ENCODE results near the gene HOXA7.

The HOXA7 gene

DNA sequence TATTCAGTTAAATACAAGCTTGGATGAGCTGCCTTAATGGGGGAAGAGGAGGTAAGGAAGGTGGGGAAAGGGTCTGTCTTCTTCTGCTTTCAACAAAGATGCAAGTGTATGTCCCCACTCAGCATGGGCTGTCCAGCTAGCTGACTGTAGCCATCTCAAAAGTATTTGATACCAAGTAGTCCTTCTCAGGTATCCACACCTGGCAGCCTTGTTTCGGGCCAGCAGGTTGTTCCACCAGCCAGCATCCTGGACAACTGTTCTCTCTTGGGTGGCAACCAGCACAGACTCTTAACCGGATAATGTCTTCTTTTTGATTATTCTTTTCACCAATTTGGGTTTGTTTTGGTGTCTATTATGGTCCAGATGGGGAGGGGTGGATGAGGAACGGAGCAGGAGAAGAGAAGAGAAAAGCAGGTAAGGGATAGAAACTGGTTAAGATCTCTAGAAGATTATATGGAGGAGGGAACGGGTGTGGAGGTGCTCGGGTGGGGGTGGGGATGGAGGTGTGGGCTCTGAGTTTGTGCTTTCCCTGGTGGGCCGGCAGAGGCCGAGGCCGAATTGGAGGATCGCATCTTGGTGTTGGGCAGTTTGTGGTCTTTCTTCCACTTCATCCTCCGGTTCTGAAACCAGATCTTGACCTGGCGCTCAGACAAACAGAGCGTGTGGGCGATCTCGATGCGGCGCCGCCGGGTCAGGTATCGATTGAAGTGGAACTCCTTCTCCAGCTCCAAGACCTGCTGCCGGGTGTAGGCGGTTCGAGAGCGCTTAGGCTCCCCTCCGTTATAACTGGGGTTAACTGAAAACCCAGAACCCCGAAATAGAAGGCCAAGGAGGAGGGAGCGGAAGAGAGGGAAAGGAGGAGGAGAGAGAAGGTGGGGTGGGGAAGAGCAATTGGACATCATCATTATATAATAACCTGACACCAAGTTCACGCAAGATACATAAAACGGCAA, 27.4 kb downstream of the HOXA7 start:
- TF ChIP-seq JUND (IDR thresholded peaks at IDR 0.05; ENCODE audit: low read depth): no peak
- in situ Hi-C loops (cut with HindIII; ENCODE audit: low pct_unique_long_range_greater_than_20kb, low sequenced_read_pairs): no loop called here
- DNase-seq (ENCODE audit: low read depth in 1 of 2, low spot score in 1 of 2): no peak

DNA sequence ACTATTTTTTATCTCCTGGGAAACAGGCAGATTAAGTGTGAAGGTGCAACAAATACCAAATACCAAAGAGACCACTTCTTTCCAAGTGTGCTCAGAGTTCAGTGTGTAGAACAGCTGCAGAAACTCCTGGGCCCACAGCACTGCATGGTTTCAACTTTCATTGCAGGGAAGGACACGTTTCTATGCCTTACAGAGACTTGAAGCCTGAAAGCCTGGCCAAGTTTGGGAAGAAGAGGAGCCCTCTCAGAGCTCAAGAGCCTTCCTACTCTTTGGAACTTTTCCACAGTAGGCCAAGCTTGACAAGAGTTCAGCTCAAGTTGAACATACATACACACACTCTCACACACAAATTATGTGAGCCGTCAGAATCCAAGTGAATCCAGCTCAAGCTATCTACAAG, 28.4 kb downstream of the HOXA7 start:
- no peak for TF ChIP-seq JUND (IDR thresholded peaks at IDR 0.05; ENCODE audit: low read depth)
- in situ Hi-C loops (cut with HindIII; ENCODE audit: low pct_unique_long_range_greater_than_20kb, low sequenced_read_pairs): no loop called here
- no peak for DNase-seq (ENCODE audit: low read depth in 1 of 2, low spot score in 1 of 2)

DNA sequence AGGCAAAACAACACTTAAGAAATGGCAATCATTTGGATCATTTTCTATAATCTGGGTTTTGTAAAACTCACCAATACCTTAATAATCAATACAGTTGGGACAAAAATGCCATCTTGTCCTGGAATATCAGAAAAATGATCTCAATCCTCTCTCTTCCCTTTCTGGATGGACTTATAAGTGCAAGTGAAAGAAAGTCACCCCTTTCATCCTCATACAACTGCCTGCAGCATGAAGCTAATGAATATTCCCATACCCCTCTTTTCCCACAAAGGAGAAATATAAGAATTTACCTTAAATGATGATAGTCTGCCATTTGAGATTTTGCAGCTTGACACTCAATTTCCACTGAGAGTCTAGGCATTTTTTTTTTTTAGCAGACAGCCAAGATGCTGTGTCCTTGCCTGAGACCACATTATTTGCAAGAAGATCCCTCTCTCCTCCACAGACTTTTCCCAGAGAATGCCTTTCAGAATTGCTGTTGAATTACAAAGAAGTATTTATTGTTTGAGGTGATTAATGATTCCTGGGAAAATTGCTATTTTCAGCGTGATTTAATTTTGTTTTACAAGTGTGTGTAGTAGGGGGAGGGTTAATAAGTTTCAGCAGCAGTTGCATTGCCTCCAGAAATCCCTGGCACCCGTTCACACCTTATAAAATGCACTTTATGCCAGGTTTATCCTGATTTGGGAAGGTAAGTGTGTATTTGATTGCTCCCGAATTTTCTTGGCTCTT, 29.7 kb downstream of the HOXA7 start:
- in situ Hi-C loops (cut with HindIII; ENCODE audit: low pct_unique_long_range_greater_than_20kb, low sequenced_read_pairs): no loop called here
- TF ChIP-seq JUND (IDR thresholded peaks at IDR 0.05; ENCODE audit: low read depth): no peak

DNA sequence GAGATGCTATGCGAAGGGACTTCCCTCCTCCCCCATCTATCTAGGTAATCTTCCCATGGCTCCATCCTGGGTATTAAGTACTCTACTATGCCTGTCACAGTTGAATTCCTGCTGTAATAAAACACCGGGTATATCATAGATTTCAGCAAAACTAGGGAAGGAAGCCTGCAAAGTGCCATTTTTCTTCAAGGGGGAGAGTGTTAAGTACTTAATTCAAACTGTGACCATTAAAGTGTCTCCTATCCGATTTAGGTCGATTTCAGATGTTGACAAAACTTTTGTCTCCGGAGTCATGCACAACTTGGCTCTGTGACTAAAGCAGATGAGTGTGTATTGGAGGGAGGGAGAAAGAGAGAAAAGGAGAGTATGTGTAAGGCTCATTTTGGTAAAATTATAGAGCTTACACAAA, 30.5 kb downstream of the HOXA7 start:
- TF ChIP-seq JUND (IDR thresholded peaks at IDR 0.05; ENCODE audit: low read depth): no peak
- DNase-seq (ENCODE audit: low read depth in 1 of 2, low spot score in 1 of 2): no peak
- in situ Hi-C loops (cut with HindIII; ENCODE audit: low pct_unique_long_range_greater_than_20kb, low sequenced_read_pairs): no loop called here

More for the DNA sequence above, 29.7 kb downstream of the HOXA7 start:
- no peak for DNase-seq (ENCODE audit: low read depth in 1 of 2, low spot score in 1 of 2)

DNA sequence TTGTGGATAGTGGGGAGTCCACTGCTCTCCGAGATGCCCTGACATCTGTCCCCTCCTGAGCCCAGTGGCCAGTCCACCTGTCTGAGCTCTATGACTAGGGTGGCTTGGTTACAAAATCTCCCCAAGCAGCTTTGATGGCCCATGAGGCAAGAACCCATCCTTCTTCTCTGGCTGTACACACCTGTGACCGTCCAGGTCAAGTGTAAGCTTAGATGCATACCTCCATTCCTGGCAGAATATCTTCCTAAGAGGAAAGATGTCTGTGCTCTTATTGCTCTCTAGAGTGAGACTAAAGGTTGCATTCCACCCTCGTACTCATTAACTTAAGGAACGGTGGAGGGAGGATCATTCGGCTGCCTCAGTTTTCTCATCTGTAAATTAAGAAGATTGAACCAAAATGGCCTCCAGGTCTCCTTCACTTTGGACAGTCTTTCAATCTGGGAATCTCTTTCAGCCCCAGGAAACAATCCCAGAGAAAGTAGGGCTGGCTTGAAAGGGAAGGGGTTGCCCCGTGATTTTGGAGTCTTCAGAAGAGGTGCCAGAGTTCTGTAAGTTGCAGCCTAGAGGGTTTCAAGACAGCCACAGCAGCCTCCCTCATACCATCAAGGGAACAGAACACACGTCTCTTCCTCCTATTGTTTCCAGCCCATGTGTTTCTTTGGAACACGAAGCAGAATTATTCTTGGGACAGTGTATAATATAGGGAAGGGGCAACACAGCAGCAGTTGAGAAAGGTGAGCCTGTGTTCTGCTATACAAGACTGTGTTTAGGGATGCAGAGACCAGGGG, 31.4 kb downstream of the HOXA7 start:
- in situ Hi-C loops (cut with HindIII; ENCODE audit: low pct_unique_long_range_greater_than_20kb, low sequenced_read_pairs): no loop called here
- no peak for TF ChIP-seq JUND (IDR thresholded peaks at IDR 0.05; ENCODE audit: low read depth)

DNA sequence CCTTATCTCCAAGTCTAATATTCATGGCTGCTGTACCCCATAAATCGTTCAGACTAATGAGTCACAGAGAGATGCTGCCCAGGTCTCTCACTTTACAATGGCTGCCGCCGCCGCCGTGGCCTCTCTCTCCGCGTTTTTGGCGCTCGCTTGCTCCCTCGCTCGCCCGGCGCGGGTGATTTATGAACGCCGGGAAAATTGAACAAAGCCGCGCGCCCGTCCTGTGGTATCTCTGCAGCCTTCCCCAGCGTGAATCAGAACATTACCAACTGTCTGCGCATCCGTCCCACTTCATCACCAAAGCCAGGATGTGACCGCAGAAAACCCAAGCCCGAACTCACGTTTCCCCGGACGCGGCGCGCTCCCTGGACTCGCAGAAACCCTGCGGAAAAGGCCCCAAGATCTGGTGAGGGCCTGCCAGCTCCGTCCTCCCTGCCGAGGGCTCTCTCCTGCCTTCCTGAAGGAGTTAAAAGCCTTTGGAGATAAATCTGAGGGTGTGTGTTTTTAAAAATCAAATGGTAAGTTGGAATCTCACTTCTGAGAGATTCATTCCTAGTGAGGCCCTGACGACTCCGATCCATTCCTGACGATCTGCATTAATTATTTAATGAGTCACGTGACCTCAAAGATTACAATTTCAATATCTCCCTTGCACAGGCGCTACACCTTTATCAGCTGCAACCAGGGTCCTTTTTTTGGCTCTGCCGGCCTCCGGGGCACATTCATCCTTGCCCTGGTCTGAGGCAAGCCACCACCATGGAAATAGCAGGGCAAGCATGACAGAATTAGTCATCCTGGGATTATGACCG, 32.2 kb downstream of the HOXA7 start:
- in situ Hi-C loops (cut with HindIII; ENCODE audit: low pct_unique_long_range_greater_than_20kb, low sequenced_read_pairs): no loop called here
- no peak for DNase-seq (ENCODE audit: low read depth in 1 of 2, low spot score in 1 of 2)
- no peak for TF ChIP-seq JUND (IDR thresholded peaks at IDR 0.05; ENCODE audit: low read depth)

More for the DNA sequence above, 31.4 kb downstream of the HOXA7 start:
- DNase-seq (ENCODE audit: low read depth in 1 of 2, low spot score in 1 of 2): no peak

DNA sequence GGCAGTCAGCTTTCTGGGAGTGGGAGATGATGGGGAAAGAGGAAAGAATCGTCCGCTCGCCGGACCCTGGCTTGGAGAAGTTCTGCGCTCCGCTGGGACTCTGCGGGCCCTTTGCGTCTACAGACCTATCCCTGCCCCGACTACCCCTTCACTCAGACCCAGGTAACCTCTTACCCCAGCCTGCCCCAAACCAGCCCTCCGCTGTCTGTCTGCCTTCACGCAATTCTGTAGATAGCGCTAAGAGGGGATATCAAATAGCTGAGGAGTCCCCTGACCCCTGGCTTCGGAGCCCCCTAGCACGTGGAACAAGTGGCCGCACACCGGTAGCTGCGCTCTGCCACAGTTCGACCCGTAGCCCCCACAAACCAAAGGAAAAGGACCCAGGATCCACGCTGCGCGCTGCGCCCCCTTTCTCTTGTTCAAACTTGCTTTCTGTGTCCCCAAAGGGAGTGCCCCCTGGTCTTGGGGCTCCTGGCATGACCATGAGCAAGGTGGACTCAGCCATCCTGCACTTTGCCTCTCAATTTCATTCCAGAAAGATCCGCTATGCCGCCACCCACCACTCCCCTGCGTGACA, 32.9 kb downstream of the HOXA7 start:
- in situ Hi-C loops (cut with HindIII; ENCODE audit: low pct_unique_long_range_greater_than_20kb, low sequenced_read_pairs): no loop called here
- DNase-seq (ENCODE audit: low read depth in 1 of 2, low spot score in 1 of 2): no peak
- TF ChIP-seq JUND (IDR thresholded peaks at IDR 0.05; ENCODE audit: low read depth): no peak

DNA sequence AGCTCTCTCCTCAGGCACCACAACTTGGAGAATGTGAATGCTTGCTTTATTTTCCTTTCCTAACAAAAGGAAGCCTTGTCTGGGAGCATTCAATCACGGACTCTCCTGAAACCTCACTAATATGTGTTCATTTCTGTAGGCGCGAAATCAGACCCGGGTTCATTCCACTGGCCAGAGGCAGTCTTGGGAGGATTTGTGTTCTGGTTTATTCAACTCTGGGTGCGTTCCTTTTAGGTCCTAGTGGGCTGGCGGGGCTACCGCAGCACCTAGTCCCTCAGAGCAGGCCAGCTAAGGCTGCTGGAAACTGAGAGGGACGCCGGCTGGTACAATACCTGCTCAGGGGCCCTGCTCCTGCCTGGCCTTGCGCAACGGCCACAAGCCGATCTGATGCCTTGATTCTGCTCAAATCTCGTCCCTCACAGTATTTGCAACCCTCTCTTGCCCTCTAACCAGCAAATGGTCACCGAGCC, 33.4 kb downstream of the HOXA7 start:
- TF ChIP-seq JUND (IDR thresholded peaks at IDR 0.05; ENCODE audit: low read depth): no peak
- in situ Hi-C loops (cut with HindIII; ENCODE audit: low pct_unique_long_range_greater_than_20kb, low sequenced_read_pairs): no loop called here
- no peak for DNase-seq (ENCODE audit: low read depth in 1 of 2, low spot score in 1 of 2)

DNA sequence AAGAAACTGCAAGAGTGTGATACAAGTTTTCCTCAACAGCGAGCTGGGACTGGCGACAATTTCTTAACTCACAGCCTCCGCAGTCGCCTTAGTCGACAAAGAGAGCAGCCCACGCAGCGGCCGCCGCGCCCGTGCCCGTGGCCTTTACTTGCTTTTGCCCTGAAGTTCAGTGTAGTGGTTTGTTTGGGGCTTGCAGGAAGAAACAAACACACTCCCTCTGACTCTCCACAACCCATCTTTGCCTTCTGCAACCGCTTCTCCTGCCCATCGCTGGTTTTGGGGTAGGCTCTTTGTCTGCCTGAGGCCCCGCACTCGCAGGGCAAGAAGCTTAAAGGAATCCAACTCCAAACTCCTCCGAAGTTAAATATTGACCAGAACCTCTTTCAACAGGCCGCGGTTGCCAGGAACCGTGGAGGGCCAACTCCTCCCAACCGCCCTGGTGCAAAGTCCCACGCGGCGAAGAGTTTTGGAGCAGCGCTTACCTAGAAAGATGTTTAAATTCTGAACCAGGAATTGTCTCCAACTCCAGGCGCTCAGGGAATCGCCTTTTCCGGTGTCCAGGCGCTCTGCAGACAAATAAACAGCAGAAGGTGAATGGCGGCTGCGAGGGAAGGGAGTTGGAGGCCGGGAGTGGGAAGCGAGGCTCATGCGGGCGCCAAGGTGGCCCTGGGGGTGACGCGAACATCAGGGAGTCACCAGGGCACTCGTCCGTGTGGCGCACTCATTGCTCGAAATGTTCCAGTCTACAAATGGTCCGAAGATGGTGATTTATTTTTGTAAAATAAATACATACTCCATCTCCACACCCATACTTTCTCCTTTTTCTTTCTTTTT, 34.2 kb downstream of the HOXA7 start:
- no peak for TF ChIP-seq JUND (IDR thresholded peaks at IDR 0.05; ENCODE audit: low read depth)
- in situ Hi-C loops (cut with HindIII; ENCODE audit: low pct_unique_long_range_greater_than_20kb, low sequenced_read_pairs): no loop called here
- no peak for DNase-seq (ENCODE audit: low read depth in 1 of 2, low spot score in 1 of 2)

DNA sequence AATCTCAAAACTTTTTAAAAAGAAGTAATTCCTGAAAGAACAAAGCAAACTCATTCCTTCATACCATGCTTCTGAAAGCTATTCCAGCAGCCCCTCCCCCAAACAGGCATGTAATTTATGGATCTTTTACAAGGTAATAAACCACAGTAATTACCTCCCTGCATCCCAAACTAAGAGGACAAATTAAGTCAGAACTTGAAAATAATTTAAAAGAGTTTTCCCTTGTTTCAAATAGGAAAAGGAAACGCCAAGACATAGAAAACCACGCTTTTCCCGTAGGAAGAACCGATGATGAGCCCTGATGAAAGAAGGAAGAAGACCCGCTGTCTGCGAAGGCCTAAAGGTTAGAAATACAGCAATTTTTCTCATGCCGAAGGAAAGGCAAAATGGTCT, 34.8 kb downstream of the HOXA7 start:
- DNase-seq (ENCODE audit: low read depth in 1 of 2, low spot score in 1 of 2): no peak
- TF ChIP-seq JUND (IDR thresholded peaks at IDR 0.05; ENCODE audit: low read depth): no peak
- in situ Hi-C loops (cut with HindIII; ENCODE audit: low pct_unique_long_range_greater_than_20kb, low sequenced_read_pairs): no loop called here

All from T47D (cell line).